ENCODE results near the gene CNTN1.

DNA sequence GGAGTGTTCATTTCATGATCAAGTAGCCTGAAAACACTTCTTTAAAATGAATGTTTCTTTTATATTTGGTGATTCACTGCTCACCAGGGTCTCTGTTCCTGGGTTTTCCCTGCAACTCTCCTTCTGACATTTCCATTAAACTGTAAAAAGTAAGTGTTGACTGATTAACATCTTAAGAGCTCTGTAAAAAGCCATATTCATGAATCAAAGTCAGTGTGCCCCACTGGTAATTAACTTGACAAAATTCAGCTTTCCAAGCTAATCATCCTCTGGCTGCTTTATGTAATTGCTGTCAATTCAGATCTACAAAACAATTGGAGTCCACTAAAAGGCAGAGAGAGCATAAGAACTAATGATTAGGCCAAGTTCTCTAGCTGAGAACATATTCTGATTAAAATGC is 41.6 kb downstream of the CNTN1 start:
- TF ChIP-seq, protein P1, sequence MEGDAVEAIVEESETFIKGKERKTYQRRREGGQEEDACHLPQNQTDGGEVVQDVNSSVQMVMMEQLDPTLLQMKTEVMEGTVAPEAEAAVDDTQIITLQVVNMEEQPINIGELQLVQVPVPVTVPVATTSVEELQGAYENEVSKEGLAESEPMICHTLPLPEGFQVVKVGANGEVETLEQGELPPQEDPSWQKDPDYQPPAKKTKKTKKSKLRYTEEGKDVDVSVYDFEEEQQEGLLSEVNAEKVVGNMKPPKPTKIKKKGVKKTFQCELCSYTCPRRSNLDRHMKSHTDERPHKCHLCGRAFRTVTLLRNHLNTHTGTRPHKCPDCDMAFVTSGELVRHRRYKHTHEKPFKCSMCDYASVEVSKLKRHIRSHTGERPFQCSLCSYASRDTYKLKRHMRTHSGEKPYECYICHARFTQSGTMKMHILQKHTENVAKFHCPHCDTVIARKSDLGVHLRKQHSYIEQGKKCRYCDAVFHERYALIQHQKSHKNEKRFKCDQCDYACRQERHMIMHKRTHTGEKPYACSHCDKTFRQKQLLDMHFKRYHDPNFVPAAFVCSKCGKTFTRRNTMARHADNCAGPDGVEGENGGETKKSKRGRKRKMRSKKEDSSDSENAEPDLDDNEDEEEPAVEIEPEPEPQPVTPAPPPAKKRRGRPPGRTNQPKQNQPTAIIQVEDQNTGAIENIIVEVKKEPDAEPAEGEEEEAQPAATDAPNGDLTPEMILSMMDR (IDR thresholded peaks at IDR 0.05): no peak
- TF ChIP-seq POLR2AphosphoS5 (IDR thresholded peaks at IDR 0.05): no peak
